Stimulated activated naive B cell treated with anti-CD40 and anti-IgM and Interleukin-4, amounts not matched to agents 10 μg/mL and 1 μg/mL and 100 μg/mL, for 72 hours (primary cell): ENCODE measurements around the gene RIT2.

Experiments used
- ATAC-seq, 2 donors: fragments of 150-1000 bp; cut with Tn5 transposase; replicated peaks; 2 replicates each; pipeline ENCODE4 v1.10.0; 2021; ENCODE audit warnings: moderate library complexity in 1 of 2
- DNase-seq: peaks from one replicate; pipeline ENCODE4 v3.0.0; 2021
- H3K27ac Mint-ChIP-seq: one replicate; pipeline ENCODE4 v1.8.0; 2022; ENCODE audit warnings: mild to moderate bottlenecking, mixed read lengths
- H3K27me3 Mint-ChIP-seq, 2 donors: one replicate each; pipeline ENCODE4 v1.8.0; 2022; ENCODE audit warnings: mixed read lengths in 2 of 2
- H3K36me3 Mint-ChIP-seq, 2 donors: one replicate each; pipeline ENCODE4 v1.8.0; 2022; ENCODE audit warnings: mixed read lengths in 2 of 2, mild to moderate bottlenecking in 1 of 2
- H3K4me1 Mint-ChIP-seq, 2 donors: one replicate each; pipeline ENCODE4 v1.8.0; 2022; ENCODE audit warnings: mixed read lengths in 2 of 2, mild to moderate bottlenecking in 1 of 2
- H3K4me3 Mint-ChIP-seq, 2 donors: one replicate each; pipeline ENCODE4 v1.8.0; 2022; ENCODE audit warnings: mild to moderate bottlenecking in 2 of 2, mixed read lengths in 2 of 2, moderate library complexity in 1 of 2
- H3K9me3 Mint-ChIP-seq, 2 donors: one replicate each; pipeline ENCODE4 v1.8.0; 2022; ENCODE audit warnings: mixed read lengths in 2 of 2, mild to moderate bottlenecking in 1 of 2

Gene RIT2

DNA sequence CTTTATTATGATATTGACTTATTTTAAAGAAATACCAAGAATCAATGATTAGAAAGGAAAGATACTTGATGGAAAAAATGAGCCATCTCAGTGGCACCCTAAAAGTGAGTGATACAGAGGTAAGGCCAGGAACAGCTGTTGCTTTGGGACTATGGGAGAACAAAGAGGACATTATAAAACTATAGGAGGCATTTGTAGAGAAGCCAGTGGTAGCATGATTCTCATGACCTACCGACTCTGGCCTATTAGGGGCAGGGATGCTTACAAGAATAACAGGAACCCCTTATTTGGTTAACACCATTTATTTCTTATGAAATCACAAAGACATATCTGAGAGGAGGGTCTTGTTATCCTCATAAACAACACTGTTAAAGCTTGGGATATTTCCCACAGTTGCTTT lies 162.2 kb downstream of the RIT2 start:
- Mint-ChIP-seq H3K9me3 (peaks cover 4 to 8% of the 10 kb centered on the region in 2 donors), H3K4me1 (no peaks in the 10 kb centered on the region), H3K36me3 (no peaks in the 10 kb centered on the region), H3K27ac (no peak overlapping the region), H3K27me3 (no peaks in the 10 kb centered on the region), H3K4me3 (no peak overlapping the region)
- no peak for ATAC-seq
- DNase-seq, result no peak

DNA sequence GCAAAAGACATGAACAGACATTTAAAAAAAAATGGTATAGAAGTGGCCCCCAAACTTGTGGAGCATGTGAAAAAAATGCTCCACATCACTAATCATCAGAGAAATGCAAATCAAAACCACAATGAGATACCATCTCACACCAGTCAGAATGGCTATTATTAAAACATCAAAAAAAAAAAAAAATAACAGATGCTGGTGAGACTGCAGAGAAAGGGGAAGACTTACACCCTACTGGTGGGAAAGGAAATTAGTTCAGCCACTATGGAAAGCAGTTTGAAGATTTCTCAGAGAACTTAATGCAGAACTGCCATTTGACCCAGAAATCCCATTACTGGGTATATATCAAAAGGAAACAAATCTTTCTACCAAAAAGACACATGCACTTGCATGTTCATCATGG lies 164.8 kb downstream of the RIT2 start:
- Mint-ChIP-seq H3K9me3 (peaks cover 4 to 8% of the 10 kb centered on the region in 2 donors), H3K4me3 (no peak overlapping the region), H3K36me3 (no peaks in the 10 kb centered on the region), H3K27me3 (no peaks in the 10 kb centered on the region), H3K27ac (no peak overlapping the region), H3K4me1 (no peaks in the 10 kb centered on the region)
- ATAC-seq (no peak), DNase-seq (no peak)

DNA sequence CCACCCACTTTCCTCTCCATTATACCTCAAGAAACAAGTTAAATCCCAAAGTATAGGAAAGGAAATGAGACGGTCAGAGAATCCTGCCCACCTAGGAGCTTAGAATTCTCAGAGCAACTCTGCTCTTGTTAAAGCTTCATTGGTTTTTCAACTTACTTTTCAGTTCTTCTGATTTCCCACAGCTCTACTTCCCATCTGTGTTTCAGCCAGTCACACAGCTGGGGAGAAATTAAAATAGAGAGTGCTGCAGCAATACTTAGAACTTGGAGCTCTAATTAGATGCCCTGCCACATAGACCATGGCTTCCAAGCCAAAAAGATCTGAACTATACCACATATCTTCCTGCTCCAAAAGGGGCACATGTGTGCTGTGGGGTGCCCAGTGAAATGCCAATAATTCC lies 166.7 kb downstream of the RIT2 start:
- H3K36me3 Mint-ChIP-seq, result no peaks in the 10 kb centered on the region
- DNase-seq (no peak), ATAC-seq (no peak)
- no peaks in the 10 kb centered on the region for H3K4me1 Mint-ChIP-seq
- no peak overlapping the region for H3K4me3 Mint-ChIP-seq
- no peak overlapping the region for H3K27ac Mint-ChIP-seq
- no peaks in the 10 kb centered on the region for H3K27me3 Mint-ChIP-seq
- H3K9me3 Mint-ChIP-seq, result peaks cover 7 to 8% of the 10 kb centered on the region in 2 donors

DNA sequence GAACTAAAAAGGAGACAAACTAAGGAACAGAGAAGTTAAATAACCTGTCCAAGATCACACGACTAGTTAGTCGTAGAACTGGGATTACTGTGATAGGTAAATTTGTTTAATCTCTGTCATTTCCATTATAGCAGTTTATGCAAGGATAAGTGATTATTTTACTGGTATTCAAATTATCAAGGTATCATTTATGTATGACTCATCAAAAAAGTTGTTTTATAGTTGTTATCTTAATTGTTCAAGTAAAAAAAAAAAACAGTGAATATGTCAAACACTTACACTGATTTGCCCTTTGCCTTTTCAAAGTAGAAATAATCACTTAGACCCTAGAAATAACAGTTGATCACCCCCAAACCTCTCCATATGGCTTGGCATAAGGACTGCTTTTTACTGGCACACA lies 173.6 kb downstream of the RIT2 start:
- H3K27me3 Mint-ChIP-seq, result no peaks in the 10 kb centered on the region
- H3K27ac Mint-ChIP-seq, result no peak overlapping the region
- ATAC-seq (no peak), DNase-seq (no peak)
- no peaks in the 10 kb centered on the region for H3K36me3 Mint-ChIP-seq
- no peak overlapping the region for H3K4me3 Mint-ChIP-seq
- H3K9me3 Mint-ChIP-seq, result peaks cover 0 to 9% of the 10 kb centered on the region in 2 donors
- H3K4me1 Mint-ChIP-seq, result no peaks in the 10 kb centered on the region

DNA sequence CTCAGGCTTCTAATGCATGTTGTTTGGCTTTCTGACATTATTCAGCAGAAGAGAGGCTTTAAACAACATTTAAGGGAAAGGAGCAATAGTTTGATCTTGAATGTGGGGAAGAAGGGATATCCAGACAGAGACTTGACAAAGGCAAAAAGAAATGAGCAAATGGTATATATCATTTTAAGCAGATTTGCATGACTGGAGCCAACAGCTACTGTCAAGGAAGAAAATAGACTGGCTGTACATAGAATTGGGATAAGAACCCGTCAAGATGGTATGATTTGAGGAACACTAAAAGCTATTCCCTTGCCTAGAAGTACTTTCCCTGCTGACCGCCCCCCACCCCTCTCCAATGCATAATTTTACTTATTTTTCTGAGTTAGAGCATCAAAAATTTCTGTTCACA lies 174.5 kb downstream of the RIT2 start:
- no peak overlapping the region for H3K4me3 Mint-ChIP-seq
- peaks cover 0 to 9% of the 10 kb centered on the region in 2 donors for H3K9me3 Mint-ChIP-seq
- no peak overlapping the region for H3K27ac Mint-ChIP-seq
- no peak for DNase-seq
- no peaks in the 10 kb centered on the region for H3K4me1 Mint-ChIP-seq
- no peaks in the 10 kb centered on the region for H3K27me3 Mint-ChIP-seq
- no peaks in the 10 kb centered on the region for H3K36me3 Mint-ChIP-seq
- no peak for ATAC-seq

DNA sequence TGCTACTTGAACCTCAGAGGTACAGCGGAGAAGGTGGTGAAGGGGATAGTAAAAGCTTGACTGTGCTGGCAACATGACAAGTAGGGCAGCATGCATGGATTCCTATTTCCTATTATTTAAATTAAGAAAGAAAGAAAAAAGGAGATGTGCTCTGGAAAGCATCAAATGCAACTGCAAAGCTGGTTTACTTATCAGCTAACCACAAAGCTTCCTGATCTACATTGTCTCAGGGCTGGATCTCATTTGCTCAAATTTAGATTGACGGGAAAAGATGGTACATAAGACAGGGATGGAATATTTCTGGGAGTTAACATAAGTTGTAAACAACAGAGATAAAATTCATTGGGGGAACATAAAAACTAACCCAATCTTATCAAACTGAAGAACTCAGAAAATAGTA lies 178.0 kb downstream of the RIT2 start:
- no peaks in the 10 kb centered on the region for H3K36me3 Mint-ChIP-seq
- ATAC-seq, result no peak
- no peak overlapping the region for H3K27ac Mint-ChIP-seq
- DNase-seq, result no peak
- H3K4me3 Mint-ChIP-seq, result no peak overlapping the region
- H3K27me3 Mint-ChIP-seq, result no peaks in the 10 kb centered on the region
- peaks cover 0 to 2% of the 10 kb centered on the region in 2 donors for H3K9me3 Mint-ChIP-seq
- no peaks in the 10 kb centered on the region for H3K4me1 Mint-ChIP-seq

DNA sequence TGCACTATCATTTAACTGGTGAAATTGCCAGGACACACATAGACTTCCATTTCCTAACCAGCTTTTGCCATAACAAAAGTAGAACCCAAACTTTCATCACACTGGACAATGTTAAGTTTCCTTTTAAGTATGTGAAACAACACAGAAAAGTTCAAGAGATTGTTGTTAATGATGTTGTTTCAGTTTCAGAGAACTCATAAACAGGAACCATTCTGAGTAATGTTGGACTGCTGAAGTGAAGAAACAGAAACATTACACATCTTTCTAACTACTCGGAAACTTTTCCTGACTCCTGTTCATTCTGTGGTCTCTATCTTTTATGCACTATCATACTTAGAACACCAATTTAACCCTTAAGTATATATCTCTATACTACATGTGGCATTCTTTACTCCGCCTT lies 179.2 kb downstream of the RIT2 start:
- no peak overlapping the region for H3K27ac Mint-ChIP-seq
- no peaks in the 10 kb centered on the region for H3K27me3 Mint-ChIP-seq
- no peak overlapping the region for H3K4me3 Mint-ChIP-seq
- no peaks in the 10 kb centered on the region for H3K9me3 Mint-ChIP-seq
- no peak for DNase-seq
- H3K36me3 Mint-ChIP-seq, result no peaks in the 10 kb centered on the region
- H3K4me1 Mint-ChIP-seq, result no peaks in the 10 kb centered on the region
- ATAC-seq, result no peak

DNA sequence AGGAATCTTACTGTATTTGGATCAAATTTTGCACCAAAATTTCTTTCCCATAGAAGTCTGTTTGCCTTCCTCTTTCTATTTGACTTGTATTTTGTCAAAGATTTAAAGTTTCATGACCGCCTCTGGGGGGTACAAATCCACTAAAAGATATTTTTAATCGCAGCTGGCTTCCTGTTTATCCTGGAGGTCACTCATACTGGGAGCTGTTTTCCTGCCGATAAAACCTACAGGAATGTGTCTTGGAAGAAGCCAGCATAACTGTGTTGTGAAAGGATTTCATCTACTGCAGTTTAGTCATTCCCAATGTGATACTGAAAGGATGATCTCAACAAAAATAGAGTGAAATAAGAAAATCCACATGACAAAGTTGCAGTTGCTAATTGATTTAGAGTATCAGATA lies 184.0 kb downstream of the RIT2 start:
- H3K9me3 Mint-ChIP-seq, result no peaks in the 10 kb centered on the region
- DNase-seq (no peak), ATAC-seq (no peak)
- H3K4me1 Mint-ChIP-seq, result no peaks in the 10 kb centered on the region
- no peaks in the 10 kb centered on the region for H3K36me3 Mint-ChIP-seq
- no peak overlapping the region for H3K4me3 Mint-ChIP-seq
- no peak overlapping the region for H3K27ac Mint-ChIP-seq
- no peaks in the 10 kb centered on the region for H3K27me3 Mint-ChIP-seq

DNA sequence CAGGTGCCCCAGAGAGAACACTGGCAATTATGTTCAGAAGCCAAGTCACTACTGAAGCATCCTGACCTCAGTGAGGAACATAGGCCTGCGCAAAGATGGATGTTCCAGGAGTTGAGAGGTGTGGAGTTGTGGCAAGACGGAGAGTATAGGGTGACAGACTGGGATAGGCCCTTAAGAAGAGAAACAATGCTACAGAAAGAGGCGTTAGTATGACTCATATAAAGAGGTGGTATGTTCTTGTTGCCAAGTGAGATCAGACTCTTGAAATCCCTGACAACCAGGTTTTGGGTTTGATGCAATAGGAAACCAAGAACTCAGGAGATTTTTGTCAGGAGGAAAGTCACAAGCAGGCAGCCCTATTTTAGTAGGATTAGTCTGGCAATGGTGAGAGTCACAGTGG lies 185.6 kb downstream of the RIT2 start:
- Mint-ChIP-seq H3K9me3 (no peaks in the 10 kb centered on the region), H3K4me1 (no peaks in the 10 kb centered on the region), H3K4me3 (no peak overlapping the region), H3K36me3 (no peaks in the 10 kb centered on the region), H3K27me3 (no peaks in the 10 kb centered on the region), H3K27ac (no peak overlapping the region)
- DNase-seq (no peak), ATAC-seq (peak in 1 of 2 donors; percentile 23)

DNA sequence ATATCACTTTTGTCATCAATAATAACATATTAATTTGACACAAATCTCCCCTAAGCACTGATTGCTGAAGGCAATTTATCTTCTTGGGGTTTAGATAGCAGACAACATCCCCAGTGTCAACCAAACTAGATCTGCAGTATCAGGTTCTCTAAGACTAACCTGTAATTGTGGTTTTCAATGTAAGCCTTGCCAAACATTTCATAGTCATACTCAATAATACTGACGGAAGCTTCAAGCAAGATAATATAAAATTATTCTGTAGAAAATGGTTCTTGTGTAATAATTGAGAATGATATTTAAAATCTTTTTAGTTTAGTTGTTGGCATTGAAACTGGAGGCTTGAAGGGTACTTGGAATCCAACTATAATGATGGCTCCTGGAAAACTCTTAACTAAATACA lies 186.3 kb downstream of the RIT2 start:
- Mint-ChIP-seq H3K27me3 (no peaks in the 10 kb centered on the region), H3K4me1 (no peaks in the 10 kb centered on the region)

DNA sequence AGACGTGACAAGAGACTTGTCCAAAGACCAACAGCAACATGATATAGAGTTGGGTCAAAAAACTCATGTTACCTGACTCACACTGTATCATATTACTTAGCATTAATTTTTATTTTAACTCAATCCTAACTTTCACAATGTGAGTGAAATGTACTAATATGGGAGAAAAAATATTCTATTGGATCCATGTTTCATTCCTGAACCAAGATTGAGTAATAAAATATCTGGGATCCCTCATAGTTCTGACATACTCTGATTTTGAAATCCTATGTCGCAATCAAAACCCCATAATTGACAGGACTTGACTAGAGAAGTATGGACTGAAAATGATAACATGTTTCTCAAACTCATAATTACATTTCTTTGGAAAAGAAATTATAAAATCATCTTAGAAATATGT lies 190.4 kb downstream of the RIT2 start:
- DNase-seq, result no peak
- H3K27ac Mint-ChIP-seq, result no peak overlapping the region
- no peak overlapping the region for H3K4me3 Mint-ChIP-seq
- H3K27me3 Mint-ChIP-seq, result no peaks in the 10 kb centered on the region
- no peaks in the 10 kb centered on the region for H3K36me3 Mint-ChIP-seq
- no peak for ATAC-seq
- H3K9me3 Mint-ChIP-seq, result no peaks in the 10 kb centered on the region
- no peaks in the 10 kb centered on the region for H3K4me1 Mint-ChIP-seq

More for the DNA sequence above, 186.3 kb downstream of the RIT2 start:
- Mint-ChIP-seq H3K27ac (no peak overlapping the region), H3K4me3 (no peak overlapping the region), H3K36me3 (no peaks in the 10 kb centered on the region), H3K9me3 (no peaks in the 10 kb centered on the region)
- ATAC-seq (no peak), DNase-seq (no peak)

DNA sequence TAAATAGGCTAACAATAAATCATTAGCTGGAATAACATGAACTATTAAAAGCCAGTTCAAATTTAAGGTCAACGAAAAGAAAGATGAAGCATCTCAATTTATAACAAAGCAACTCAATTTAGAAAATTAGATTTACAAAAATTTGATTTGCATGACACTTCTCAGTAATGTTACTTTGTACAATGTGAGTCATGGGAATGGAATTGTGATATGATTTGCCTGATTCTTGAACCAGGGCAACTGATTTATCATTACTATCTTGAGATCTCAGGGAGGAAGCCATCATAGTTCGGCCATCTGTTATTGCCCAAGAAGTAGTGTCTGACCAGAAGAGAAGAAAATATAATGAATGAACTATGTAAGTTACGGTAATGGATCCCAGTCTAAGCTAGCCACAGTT lies 193.1 kb downstream of the RIT2 start:
- no peak overlapping the region for H3K4me3 Mint-ChIP-seq
- H3K27ac Mint-ChIP-seq, result no peak overlapping the region
- no peaks in the 10 kb centered on the region for H3K36me3 Mint-ChIP-seq
- H3K4me1 Mint-ChIP-seq, result no peaks in the 10 kb centered on the region
- no peaks in the 10 kb centered on the region for H3K9me3 Mint-ChIP-seq
- H3K27me3 Mint-ChIP-seq, result no peaks in the 10 kb centered on the region
- no peak for DNase-seq
- ATAC-seq, result no peak

DNA sequence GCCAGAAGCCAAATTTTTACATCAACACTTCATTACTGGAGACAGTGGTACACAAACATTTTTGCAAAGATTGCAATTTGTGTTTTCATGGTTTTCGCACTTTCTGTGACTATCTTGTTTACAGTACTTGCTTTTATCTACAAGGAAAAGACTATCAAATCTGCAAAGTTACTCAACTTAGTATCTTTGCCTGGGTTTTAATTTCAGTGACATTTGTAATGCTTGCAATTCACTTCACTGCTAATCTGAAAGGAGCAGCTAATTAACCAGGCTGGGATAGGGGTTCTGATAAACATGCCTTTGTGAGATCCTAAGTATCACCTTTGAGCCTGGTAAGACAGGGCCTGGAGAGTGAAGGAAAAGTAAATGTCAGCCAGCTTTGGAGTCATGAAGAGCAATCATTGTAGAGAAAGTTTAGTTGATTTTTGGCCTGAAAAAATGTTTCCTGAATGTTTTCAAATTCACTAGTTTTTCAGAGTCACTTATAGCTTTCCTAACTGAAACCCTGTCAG lies 194.2 kb downstream of the RIT2 start:
- Mint-ChIP-seq H3K4me1 (no peaks in the 10 kb centered on the region), H3K9me3 (no peaks in the 10 kb centered on the region), H3K27ac (no peak overlapping the region), H3K36me3 (no peaks in the 10 kb centered on the region), H3K4me3 (no peak overlapping the region), H3K27me3 (no peaks in the 10 kb centered on the region)
- DNase-seq (no peak), ATAC-seq (no peak)

DNA sequence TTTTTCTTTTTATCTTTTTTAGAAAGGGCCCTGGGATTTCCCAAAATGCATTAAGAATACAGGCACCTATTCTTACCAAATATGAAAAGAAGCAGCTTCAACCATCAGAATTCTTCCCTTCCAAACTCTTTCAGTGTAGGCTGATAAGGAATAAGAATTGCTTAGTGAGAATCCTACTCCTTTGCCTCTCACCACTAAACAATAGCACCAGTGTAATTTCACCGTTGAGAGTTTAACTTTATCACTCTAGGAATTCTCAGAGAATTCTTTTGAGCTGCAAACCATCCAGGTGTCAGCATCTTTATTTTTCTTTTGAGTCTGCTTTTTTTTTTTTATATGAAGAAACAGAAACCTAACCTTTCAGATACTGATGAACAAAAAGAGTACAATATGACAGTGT lies 194.9 kb downstream of the RIT2 start:
- no peak for ATAC-seq
- no peaks in the 10 kb centered on the region for H3K27me3 Mint-ChIP-seq
- no peaks in the 10 kb centered on the region for H3K9me3 Mint-ChIP-seq
- no peak overlapping the region for H3K27ac Mint-ChIP-seq
- no peak overlapping the region for H3K4me3 Mint-ChIP-seq
- no peaks in the 10 kb centered on the region for H3K36me3 Mint-ChIP-seq
- no peak for DNase-seq
- H3K4me1 Mint-ChIP-seq, result no peaks in the 10 kb centered on the region

DNA sequence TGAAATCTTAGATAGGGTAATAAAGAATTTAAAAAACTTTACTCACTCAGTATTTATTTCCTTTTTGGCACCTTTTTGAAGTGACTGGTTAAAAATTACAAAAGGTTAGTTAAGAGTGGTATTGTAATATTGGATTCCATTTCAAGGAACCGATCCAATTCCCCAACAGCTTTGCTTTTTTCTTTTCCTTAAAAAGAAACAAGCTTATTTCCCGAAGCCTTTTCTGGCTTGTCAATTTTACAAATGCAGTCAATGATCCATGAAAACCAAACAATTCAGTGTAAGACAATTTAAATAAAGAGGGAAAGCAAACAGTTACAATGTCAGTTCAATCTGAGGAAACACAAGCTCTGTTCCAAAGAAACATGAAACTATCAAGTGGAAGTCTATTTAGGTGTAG lies 200.2 kb downstream of the RIT2 start:
- Mint-ChIP-seq H3K27ac (no peak overlapping the region), H3K4me1 (no peaks in the 10 kb centered on the region), H3K36me3 (no peaks in the 10 kb centered on the region), H3K27me3 (no peaks in the 10 kb centered on the region), H3K9me3 (no peaks in the 10 kb centered on the region), H3K4me3 (no peak overlapping the region)
- ATAC-seq, result no peak
- DNase-seq, result no peak

DNA sequence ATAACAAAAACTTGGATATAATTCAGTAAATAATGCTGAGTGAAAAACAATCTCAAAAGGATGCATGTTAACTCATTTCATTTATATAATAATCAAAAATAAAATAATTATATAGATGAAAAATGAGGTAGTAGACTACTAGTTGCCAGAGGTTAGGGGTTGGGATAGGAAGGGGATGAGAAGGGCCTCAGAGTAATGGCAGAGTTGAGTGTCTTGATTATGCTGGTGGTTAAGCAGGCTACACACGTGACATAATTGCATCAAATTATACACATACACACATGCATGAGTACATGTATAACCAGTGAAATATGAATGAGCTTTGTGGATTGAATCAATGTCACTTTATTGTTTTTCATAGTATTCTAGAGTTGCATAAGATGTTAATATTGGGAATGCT lies 201.0 kb downstream of the RIT2 start:
- H3K27me3 Mint-ChIP-seq, result no peaks in the 10 kb centered on the region
- H3K4me3 Mint-ChIP-seq, result no peak overlapping the region
- no peaks in the 10 kb centered on the region for H3K36me3 Mint-ChIP-seq
- no peak for ATAC-seq
- DNase-seq, result no peak
- H3K9me3 Mint-ChIP-seq, result no peaks in the 10 kb centered on the region
- no peak overlapping the region for H3K27ac Mint-ChIP-seq
- no peaks in the 10 kb centered on the region for H3K4me1 Mint-ChIP-seq
